Posterior vena cava (tissue), 2 donors: ENCODE data around the gene SLC26A6. TPM values are rescaled to one million over a fixed set of nuclear protein-coding genes. Genes with fewer than 3 reads are reported as not detected.
A peak's percentile ranks its signal among the peaks of the same experiment; 100 is the strongest.

Experiments used
- DNase-seq: peaks from one replicate; pipeline ENCODE4 v3.0.0-alpha.2; 2020; ENCODE audit warnings: low spot score
- intact Hi-C, 2 donors: fragments of 100-400 bp; cut with DNase I; formaldehyde crosslinking; loops; one replicate each; pipeline versions ENCODE4 v1.14.1 to v1.14.2; 2022 to 2023
- total RNA-seq, 2 donors: library from RNA; stranded (reverse); fragmentation: NEBNext Ultra II Directional; extraction: Animal tissue kit (Norgen Biotek cat#: 25700); gene quantifications; one replicate each; pipeline ENCODE4 v1.2.1, GENCODE V29; 2021
- donor health status: DM: yes; HTN: yes; CAD: no.
- donor health status: DM: yes; HTN: yes; CAD: no.

The SLC26A6 gene
- total RNA-seq, 2 donors from 2014 or later: 7.0 to 11.7 TPM

GRCh38 chr3:48663489-48664312, 28.4 kb upstream of the SLC26A6 start:
- intact Hi-C loops: no loop called here
- DNase-seq: peak; percentile 98

DNA sequence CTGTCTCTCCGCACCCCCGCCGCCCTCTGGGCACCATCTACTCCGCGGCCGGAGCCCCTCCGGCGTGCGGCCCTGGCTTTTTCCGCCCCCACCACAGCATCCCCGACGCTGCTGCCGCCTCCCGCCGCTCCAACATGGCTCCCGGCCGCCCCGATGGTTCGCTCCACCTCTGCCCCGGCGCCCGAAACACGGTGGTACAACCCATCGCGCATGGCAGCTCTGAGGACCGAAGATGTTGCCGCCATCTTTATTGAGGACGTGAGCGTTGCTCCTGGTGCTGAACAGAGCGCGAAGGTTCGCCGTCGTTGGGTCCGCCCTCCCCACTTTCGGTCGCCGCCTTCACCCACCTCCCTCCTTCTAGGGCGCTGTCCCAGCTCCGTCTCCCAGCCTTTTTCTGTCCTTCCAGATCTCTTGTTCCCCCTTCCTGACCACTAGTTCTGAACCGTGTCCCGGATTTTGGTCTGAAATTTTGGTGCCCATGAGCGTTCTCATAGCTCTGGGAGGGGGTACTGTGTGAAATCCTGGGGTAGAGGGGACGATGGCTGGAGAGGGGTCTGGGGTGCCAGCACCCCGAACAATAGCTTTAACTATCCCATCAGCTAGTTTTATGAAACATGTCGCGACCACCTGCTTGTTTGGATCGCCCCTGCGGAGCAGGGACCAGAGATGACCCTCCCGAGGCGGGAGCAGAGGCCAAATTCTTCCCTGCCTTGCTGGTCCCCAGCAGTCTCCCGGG, 27.7 kb upstream of the SLC26A6 start, which contains the start of gene CELSR3:
Gene CELSR3, minus strand, starts transcription at position 134 of the 736 bp plus-strand sequence. CDS start 252 bp downstream, outside the sequence.
- peak; percentile 94 for DNase-seq
- intact Hi-C loops: no loop called here

DNA sequence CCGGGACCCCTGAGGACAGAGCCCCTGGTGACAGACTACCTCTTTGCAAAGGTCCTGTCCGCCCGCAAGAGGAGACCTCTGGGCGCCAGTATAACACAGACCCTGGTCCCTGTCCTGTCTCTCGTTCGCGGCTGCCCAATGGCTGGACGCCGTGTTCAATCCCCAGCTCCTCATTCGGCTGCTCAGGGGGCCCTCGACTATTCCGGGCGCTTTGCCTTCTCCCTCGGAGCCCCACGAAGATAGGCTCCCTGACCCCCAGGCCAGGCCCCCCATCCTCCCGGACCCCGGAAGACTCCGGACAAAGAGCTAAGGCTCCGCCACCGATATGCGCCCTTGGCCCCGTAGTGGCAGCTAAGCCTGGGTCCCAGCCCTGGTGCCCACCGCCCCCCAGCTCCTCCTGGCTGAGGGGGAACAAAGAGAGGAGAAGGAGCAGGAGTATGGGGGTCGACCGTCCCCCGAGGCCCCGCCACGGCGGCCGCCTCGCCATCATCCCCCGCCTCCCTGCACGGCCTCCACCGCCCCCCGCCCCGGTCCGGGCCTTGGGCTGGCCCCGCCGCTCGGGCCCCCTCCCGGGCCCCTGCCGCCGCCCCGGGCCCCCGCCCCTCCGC, 27.0 kb upstream of the SLC26A6 start:
- intact Hi-C loops: no loop called here
- no peak for DNase-seq

DNA sequence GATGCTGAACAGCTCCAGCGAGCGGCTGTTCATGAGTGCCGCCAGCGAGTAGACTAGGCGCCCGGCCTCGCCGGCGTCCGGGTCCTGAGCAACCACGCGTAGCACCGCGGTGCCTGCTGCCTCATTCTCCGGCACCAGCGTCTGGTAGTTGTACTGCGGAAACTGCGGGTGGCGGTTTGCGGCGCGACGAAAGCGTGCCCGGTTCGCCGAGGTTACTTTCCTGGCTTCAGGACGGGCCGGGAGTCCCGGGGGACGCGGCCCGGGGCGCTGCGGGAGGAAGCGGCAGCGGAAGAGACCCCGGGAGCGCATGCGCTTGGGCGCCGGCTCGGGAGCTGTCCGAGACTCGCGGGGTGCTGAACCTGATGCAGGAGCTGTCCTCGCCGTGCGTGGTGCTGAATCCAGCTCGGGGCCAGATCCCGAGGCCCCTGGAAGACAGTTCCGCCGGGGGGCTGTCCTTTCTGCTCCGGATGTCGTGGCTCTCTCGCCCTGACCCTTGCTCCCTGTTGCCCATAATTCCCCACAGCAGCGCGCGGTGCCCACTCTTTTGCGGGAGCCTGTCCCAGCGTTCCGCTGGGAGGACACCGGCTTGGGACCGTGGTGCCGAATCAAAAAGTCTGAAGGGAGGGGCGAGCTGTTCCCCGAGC, 26.4 kb upstream of the SLC26A6 start:
- peak; percentile 92 for DNase-seq

GRCh38 chr3:48660800-48661400, 25.6 kb upstream of the SLC26A6 start:
- DNase-seq: no peak
- intact Hi-C loops: no loop called here

More for the DNA sequence above, 26.4 kb upstream of the SLC26A6 start:
- intact Hi-C loops: no loop called here

DNA sequence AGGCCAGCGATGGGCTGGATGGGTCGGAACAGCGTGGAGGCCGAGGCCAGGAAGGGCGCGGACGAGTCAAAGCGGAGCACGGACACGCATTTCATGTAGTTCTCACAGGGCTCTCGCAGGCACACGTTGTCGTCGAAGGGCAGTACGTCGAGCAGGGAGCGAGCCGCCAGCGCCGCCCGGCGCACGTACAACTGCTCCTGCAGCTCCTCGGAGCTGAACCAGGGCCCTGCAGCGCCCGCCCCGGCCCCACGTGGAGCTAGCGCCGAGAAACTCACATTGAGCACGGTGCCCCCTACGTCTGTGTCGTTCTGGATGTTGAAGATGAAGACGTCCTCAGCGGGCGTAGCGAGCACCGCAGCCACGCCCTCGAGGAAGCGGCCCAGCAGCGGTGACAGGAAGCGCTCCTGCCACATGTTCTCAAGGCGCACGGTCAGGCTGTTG, 21.6 kb upstream of the SLC26A6 start:
- no peak for DNase-seq
- intact Hi-C loops: no loop called here

GRCh38 chr3:48656061-48656840, 21.0 kb upstream of the SLC26A6 start:
- DNase-seq: peak; percentile 92
- intact Hi-C loops: no loop called here

DNA sequence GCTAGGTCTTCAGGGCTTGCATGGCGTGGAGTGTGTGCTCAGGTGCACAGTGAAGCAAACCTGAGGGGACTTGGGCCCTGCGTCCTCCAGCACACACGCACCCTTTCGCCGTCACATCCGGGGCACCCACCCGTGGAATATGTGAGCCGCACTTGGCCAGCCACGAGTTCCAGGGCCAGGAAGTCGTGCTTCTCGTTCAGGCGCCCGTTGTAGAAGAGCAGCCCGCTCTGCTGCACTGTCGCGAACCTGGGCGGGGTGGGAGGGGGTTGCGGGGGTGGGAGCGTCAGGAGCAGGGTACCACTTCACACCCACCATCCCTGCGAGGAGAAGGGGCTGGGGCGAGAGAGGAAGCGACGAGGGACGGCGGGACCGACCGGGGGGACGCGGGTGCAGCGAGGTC, 20.3 kb upstream of the SLC26A6 start:
- no peak for DNase-seq
- intact Hi-C loops: no loop called here

DNA sequence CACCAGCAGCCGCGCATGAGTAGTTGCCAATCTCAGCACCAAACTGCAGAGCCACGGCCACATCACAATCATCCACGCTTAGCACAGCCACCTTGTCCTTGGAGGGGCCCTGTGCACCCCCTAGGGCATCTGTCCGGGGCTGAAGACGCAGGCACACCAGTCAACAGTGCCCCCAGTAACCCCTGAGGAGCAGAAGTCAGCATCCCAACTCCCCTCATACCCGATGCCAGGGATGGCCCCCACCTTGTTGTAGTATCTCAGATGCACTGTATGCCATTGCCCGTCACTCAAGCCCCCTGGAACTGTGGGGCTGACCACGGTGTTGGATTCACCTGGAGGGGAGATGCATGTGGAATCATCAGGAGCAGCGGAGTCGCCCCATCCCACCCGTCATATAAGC, 19.8 kb upstream of the SLC26A6 start:
- intact Hi-C loops: no loop called here
- no peak for DNase-seq

GRCh38 chr3:48652923-48653715, 17.9 kb upstream of the SLC26A6 start:
- DNase-seq: no peak
- intact Hi-C loops: no loop called here

DNA sequence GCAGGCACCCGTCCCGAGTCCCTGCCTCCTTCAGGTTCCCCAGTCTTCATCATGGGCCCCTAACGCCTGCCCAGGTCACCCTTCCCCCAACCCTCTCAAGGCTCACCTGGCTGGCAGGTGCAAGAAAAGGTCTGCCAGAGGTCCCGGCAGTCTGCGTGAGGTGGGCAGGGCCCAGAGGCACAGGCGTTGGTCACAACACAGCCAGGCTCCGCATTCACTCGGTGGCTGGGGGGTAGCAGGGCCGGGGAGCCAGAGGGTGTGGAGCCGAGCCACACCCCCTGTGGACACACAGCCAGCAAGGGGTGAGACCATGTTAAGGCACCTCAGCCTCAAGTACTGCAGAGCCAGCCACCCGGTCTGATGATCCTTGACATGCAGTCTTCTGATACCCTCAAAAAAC, 16.5 kb upstream of the SLC26A6 start:
- DNase-seq: no peak
- intact Hi-C loops: no loop called here

DNA sequence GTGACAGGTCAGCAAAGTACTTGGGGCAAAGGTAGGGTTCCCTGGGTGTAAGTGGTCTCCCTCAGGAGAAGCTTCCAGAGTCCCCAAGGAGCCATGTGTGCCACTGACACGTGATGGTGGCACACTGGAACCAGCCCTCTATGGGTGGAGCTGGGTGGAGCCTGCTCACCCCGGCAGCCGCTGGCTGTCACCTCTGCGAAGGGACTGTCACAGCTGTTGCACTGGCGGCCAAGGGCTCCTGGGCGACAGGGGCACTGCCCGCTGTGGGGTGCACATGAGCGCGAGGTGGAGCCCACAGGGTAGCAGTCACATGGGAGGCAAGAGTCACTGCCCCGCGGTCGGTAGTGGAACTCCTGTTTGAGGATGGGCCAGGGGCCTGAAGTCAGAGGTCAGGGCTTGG, 15.5 kb upstream of the SLC26A6 start:
- intact Hi-C loops: no loop called here
- DNase-seq: no peak

GRCh38 chr3:48648188-48648850, 13.1 kb upstream of the SLC26A6 start:
- intact Hi-C loops: no loop called here
- DNase-seq: no peak

DNA sequence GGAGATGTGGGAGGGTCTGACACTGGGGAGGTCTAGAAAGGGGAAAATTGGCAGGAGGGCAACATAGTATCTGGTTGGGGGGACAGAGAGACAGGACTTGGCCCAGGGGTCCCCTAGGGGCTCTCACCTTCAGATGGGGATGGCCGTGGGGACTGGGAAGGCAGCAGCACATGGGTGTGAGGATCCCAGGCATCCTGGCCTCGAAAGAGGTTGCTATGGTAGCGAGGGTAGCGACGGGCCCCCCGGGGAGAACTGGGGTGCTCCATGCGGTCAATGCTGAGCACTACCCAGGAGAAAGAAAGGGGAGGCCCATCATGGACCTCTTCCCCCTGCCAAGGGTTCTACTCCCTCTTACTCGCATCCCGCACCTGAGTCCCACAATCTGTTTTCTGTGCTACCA, 12.5 kb upstream of the SLC26A6 start:
- no peak for DNase-seq
- intact Hi-C loops: no loop called here

GRCh38 chr3:48644898-48645760, 9.9 kb upstream of the SLC26A6 start:
- intact Hi-C loops: no loop called here
- DNase-seq: no peak

DNA sequence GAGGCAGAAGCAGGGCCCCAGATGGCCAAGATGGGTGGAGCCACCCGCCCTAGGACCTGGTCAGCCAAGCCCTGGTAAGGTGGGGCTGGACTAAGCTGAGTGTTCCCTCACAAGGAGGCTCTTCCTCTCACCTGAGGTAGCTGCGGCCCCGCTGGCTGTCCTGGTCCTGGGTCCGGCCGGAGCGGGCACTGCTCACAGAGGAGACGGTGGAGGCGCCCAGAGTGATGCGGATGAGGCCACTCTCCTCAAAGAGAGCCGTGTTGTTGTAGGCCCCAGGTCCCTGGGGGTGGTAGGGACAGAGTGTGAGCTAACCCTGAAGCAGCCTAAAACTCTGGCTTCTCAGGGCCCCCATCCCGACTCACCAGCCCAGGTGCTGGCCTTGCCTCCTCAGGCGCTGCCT, 7.3 kb upstream of the SLC26A6 start:
- DNase-seq: no peak
- intact Hi-C loops: no loop called here
